ENCODE data around the gene KRTAP20-1.

The KRTAP20-1 gene

DNA sequence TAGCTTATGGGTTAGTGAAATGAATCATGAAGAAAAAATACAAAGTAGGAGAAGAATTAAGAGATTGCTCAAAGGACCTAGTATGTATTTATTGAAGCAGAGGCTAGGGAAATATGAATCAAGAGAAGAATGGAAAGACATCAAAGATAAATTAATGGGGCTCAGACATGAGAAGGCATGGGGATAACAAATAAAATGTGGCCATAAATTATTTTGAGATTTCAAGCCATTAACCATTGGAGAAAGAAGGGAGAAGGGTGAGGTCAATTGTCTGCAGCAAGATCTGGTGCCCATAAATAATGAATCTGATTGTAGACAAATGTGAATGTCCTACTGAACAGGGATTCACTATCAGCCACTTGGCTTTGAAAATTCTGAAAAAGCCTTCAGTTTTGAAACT lies 36.7 kb downstream of the KRTAP20-1 start:
- no peaks in the 10 kb centered on the region for H3K9me3 ChIP-seq (ENCODE audit: insufficient read depth, low read depth, low read length)
- no peaks in the 10 kb centered on the region for H3K4me1 ChIP-seq (ENCODE audit: insufficient read depth, low read length)
- H3K27ac ChIP-seq (ENCODE audit: low read length) = no peak overlapping the region
- no peaks in the 10 kb centered on the region for H3K27me3 ChIP-seq (ENCODE audit: insufficient read depth, low read length)
- no peak overlapping the region for H3K4me3 ChIP-seq (ENCODE audit: low read length)
- no peaks in the 10 kb centered on the region for H3K36me3 ChIP-seq (ENCODE audit: insufficient read depth, low read depth, low read length)
- H3K9ac ChIP-seq (ENCODE audit: low read depth, low read length) = no peak overlapping the region
